H9 (cell line): ENCODE measurements around the gene LARGE1. TPM values are rescaled to one million over a fixed set of nuclear protein-coding genes. Genes with fewer than 3 reads are reported as not detected.

Experiments
- DNase-seq: peaks from one replicate; pipeline ENCODE4 v3.0.0-alpha.2; 2017
- H2AFZ ChIP-seq: one replicate; pipeline ENCODE4 v1.6.1; 2013; ENCODE audit warnings: mild to moderate bottlenecking, low read length, control low read depth, moderate library complexity
- H2AK5ac ChIP-seq: 2 replicates; pipeline ENCODE4 v1.6.1; 2013; ENCODE audit warnings: low read length, control low read depth, mixed read lengths; ENCODE audit not compliant: insufficient read length
- H2BK120ac ChIP-seq: one replicate; pipeline ENCODE4 v1.6.1; 2013; ENCODE audit warnings: low read depth, mild to moderate bottlenecking, low read length, control low read depth, inconsistent platforms; ENCODE audit not compliant: poor library complexity, severe bottlenecking
- H2BK12ac ChIP-seq: 2 replicates; pipeline ENCODE4 v1.6.1; 2013; ENCODE audit warnings: low read length, control low read depth, mixed read lengths, low read depth; ENCODE audit not compliant: insufficient read length
- H2BK15ac ChIP-seq: 2 replicates; pipeline ENCODE4 v1.6.1; 2013; ENCODE audit warnings: low read depth, low read length, control low read depth
- H2BK20ac ChIP-seq: one replicate; pipeline ENCODE4 v1.6.1; 2013; ENCODE audit warnings: low read depth, mild to moderate bottlenecking, low read length, control low read depth, inconsistent platforms; ENCODE audit not compliant: poor library complexity, severe bottlenecking
- H2BK5ac ChIP-seq: 2 replicates; pipeline ENCODE4 v1.6.1; 2013; ENCODE audit warnings: low read length, control low read depth, mixed read lengths; ENCODE audit not compliant: insufficient read length
- H3K14ac ChIP-seq: 2 replicates; pipeline ENCODE4 v1.6.1; 2013; ENCODE audit warnings: low read length, control low read depth; ENCODE audit not compliant: insufficient read depth
- H3K18ac ChIP-seq: 2 replicates; pipeline ENCODE4 v1.6.1; 2013; ENCODE audit warnings: low read depth, mild to moderate bottlenecking, mixed read lengths, low read length, control low read depth; ENCODE audit not compliant: insufficient read length
- H3K23ac ChIP-seq: 2 replicates; pipeline ENCODE4 v1.6.1; 2013; ENCODE audit warnings: low read length, control low read depth, mixed read lengths, low read depth; ENCODE audit not compliant: insufficient read length
- H3K23me2 ChIP-seq: 2 replicates; pipeline ENCODE4 v1.6.1; 2013; ENCODE audit warnings: low read depth, mild to moderate bottlenecking, mixed read lengths, low read length, control low read depth; ENCODE audit not compliant: insufficient read length, poor library complexity, severe bottlenecking
- H3K27ac ChIP-seq: 2 replicates; pipeline ENCODE4 v1.5.1; 2013; ENCODE audit warnings: low read length, control low read depth, mixed read lengths, low read depth; ENCODE audit not compliant: insufficient read length
- H3K27me3 ChIP-seq: 2 replicates; pipeline ENCODE4 v1.6.1; 2013; ENCODE audit warnings: low read length, control low read depth, inconsistent platforms; ENCODE audit not compliant: insufficient read depth
- H3K4ac ChIP-seq: 2 replicates; pipeline ENCODE4 v1.6.1; 2013; ENCODE audit warnings: low read depth, mild to moderate bottlenecking, control low read depth, inconsistent platforms, low read length, moderate library complexity
- H3K4me1 ChIP-seq: 2 replicates; pipeline ENCODE4 v1.6.1; 2013; ENCODE audit warnings: low read length, control low read depth, inconsistent platforms; ENCODE audit not compliant: insufficient read depth
- H3K4me2 ChIP-seq: 2 replicates; pipeline ENCODE4 v1.6.1; 2013; ENCODE audit warnings: low read length, control low read depth, mixed read lengths; ENCODE audit not compliant: insufficient read length, insufficient read depth
- H3K56ac ChIP-seq: 2 replicates; pipeline ENCODE4 v1.6.1; 2013; ENCODE audit warnings: low read depth, mild to moderate bottlenecking, mixed read lengths, low read length, control low read depth; ENCODE audit not compliant: insufficient read length
- H3K79me1 ChIP-seq: 2 replicates; pipeline ENCODE4 v1.6.1; 2013; ENCODE audit warnings: low read depth, mild to moderate bottlenecking, moderate library complexity, low read length, control low read depth, inconsistent platforms; ENCODE audit not compliant: insufficient read depth, poor library complexity, severe bottlenecking
- H3K79me2 ChIP-seq: 2 replicates; pipeline ENCODE4 v1.6.1; 2013; ENCODE audit warnings: low read length, control low read depth, inconsistent platforms; ENCODE audit not compliant: insufficient read depth
- H3K9ac ChIP-seq: 2 replicates; pipeline ENCODE4 v1.6.1; 2013; ENCODE audit warnings: low read length, control low read depth, mixed read lengths; ENCODE audit not compliant: insufficient read length; ENCODE audit errors: extremely low read depth
- H3K9me3 ChIP-seq: one replicate; pipeline ENCODE4 v1.6.1; 2013; ENCODE audit warnings: low read depth, low read length, inconsistent platforms; ENCODE audit not compliant: control insufficient read depth
- H3T11ph ChIP-seq: one replicate; pipeline ENCODE4 v1.6.1; 2013; ENCODE audit warnings: mild to moderate bottlenecking, low read length, control low read depth, inconsistent platforms
- H4K20me1 ChIP-seq: one replicate; pipeline ENCODE4 v1.6.1; 2013; ENCODE audit not compliant: control insufficient read depth, insufficient read length, insufficient read depth
- H4K5ac ChIP-seq: 2 replicates; pipeline ENCODE4 v1.6.1; 2013; ENCODE audit warnings: low read depth, mild to moderate bottlenecking, mixed read lengths, low read length, control low read depth; ENCODE audit not compliant: insufficient read length
- H4K8ac ChIP-seq: replicated peaks from 2 replicates; pipeline ENCODE4 v1.6.1; 2013; ENCODE audit warnings: low read length, control low read depth, mixed read lengths, low read depth; ENCODE audit not compliant: insufficient read length
- H4K91ac ChIP-seq: 2 replicates; pipeline ENCODE4 v1.6.1; 2013; ENCODE audit warnings: low read depth, mild to moderate bottlenecking, moderate library complexity, mixed read lengths, low read length, control low read depth; ENCODE audit not compliant: insufficient read length
- H3K27ac Mint-ChIP-seq, 3 experiments: 2 replicates in 2 of 3; 3 replicates in 1 of 3; pipeline ENCODE4 v1.8.0; 2020 to 2021; ENCODE audit warnings: mixed read lengths in 3 of 3, mild to moderate bottlenecking in 1 of 3, moderate library complexity in 1 of 3
- H3K27me3 Mint-ChIP-seq: 2 replicates; pipeline ENCODE4 v1.8.0; 2021; ENCODE audit warnings: low read depth, mild to moderate bottlenecking, moderate library complexity, mixed read lengths
- H3K36me3 Mint-ChIP-seq, 3 experiments: 2 replicates in 2 of 3; 3 replicates in 1 of 3; pipeline ENCODE4 v1.8.0; 2020 to 2021; ENCODE audit warnings: low read depth in 3 of 3, mixed read lengths in 3 of 3; ENCODE audit not compliant: insufficient read depth in 1 of 3
- H3K4me1 Mint-ChIP-seq, 2 experiments: 2 replicates each; pipeline ENCODE4 v1.8.0; 2020; ENCODE audit warnings: mixed read lengths in 2 of 2
- H3K4me3 Mint-ChIP-seq, 2 experiments: 2 replicates in 1 of 2; 3 replicates in 1 of 2; pipeline ENCODE4 v1.8.0; 2020 to 2021; ENCODE audit warnings: mild to moderate bottlenecking in 2 of 2, mixed read lengths in 2 of 2, moderate library complexity in 1 of 2
- H3K9me3 Mint-ChIP-seq, 2 experiments: 2 replicates in 1 of 2; 3 replicates in 1 of 2; pipeline ENCODE4 v1.8.0; 2020; ENCODE audit warnings: mild to moderate bottlenecking in 2 of 2, mixed read lengths in 2 of 2, moderate library complexity in 1 of 2
- WGBS: extraction: QIAGEN DNeasy Blood & Tissue Kit; methylation state at CpG from one replicate; pipeline ENCODE4 v1.1.7; 2013; ENCODE audit warnings: missing lambda C conversion rate, low lambda C conversion rate, mixed read lengths; ENCODE audit not compliant: insufficient read length; ENCODE audit errors: extremely low coverage; 5-methylcytosine and 5-hydroxymethylcytosine counted together
- total RNA-seq: library from RNA; stranded (reverse); gene quantifications from 2 replicates; pipeline ENCODE4 v1.2.1, GENCODE V29; 2021
- TF ChIP-seq, protein P1 (sequence below): fragments of 200-600 bp; sonication (generic); conservative IDR thresholded peaks from 3 replicates; pipeline ENCODE4 v1.8.0; 2021; ENCODE audit warnings: antibody characterized with exemption, mild to moderate bottlenecking

Gene LARGE1
- total RNA-seq, 1 experiment from 2014 or later = 43.5 TPM

DNA sequence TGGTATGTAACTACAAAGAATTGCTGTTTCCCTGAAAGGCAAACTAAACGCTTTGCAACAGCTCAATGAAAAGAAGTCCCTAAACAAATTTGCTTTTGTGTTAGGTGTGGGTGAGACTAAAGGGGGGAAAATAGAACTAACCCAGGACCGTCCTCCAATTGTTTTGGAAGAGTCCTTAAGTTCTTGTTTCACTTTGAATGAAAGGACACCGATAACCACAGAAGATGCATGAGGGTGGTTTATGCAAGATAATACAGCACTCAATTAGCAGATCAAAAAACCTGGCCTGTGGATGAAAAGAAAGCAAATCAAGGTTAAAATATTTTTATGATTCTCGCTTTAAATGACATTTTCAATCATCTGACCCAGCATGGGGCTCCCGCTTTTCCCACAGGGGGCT, 557.6 kb downstream of the LARGE1 start:
- no peak overlapping the region for H4K91ac ChIP-seq
- no peak overlapping the region for H3K9ac ChIP-seq
- no peak overlapping the region for H3K4me2 ChIP-seq
- H3K4ac ChIP-seq = no peak overlapping the region
- H4K5ac ChIP-seq = no peak overlapping the region
- H3K79me1 ChIP-seq = no peaks in the 10 kb centered on the region
- no peak overlapping the region for H3T11ph ChIP-seq
- peaks cover 0 to 2% of the 10 kb centered on the region in 2 experiments; a peak in 2 of 5 replicates for H3K9me3 Mint-ChIP-seq
- H2BK12ac ChIP-seq = no peak overlapping the region
- H2BK20ac ChIP-seq = no peak overlapping the region
- H3K4me3 Mint-ChIP-seq = no peak overlapping the region
- H2AK5ac ChIP-seq = no peak overlapping the region
- H3K27ac ChIP-seq = no peak overlapping the region
- no peak overlapping the region for H2BK5ac ChIP-seq
- no peaks in the 10 kb centered on the region for H3K79me2 ChIP-seq
- no peak overlapping the region for H3K27ac Mint-ChIP-seq
- no peaks in the 10 kb centered on the region for H3K4me1 ChIP-seq
- no peaks in the 10 kb centered on the region for H4K20me1 ChIP-seq
- H3K9me3 ChIP-seq = no peaks in the 10 kb centered on the region
- peaks cover 40% of the 10 kb centered on the region for H3K27me3 Mint-ChIP-seq
- no peak overlapping the region for H4K8ac ChIP-seq
- H3K36me3 Mint-ChIP-seq = peaks cover 6 to 10% (median 7%) of the 10 kb centered on the region in 3 experiments; a peak in 6 of 7 replicates
- no peak for DNase-seq
- H2BK15ac ChIP-seq = no peak overlapping the region
- no peak overlapping the region for H3K23ac ChIP-seq
- H3K23me2 ChIP-seq = no peaks in the 10 kb centered on the region
- no peak overlapping the region for H3K56ac ChIP-seq
- WGBS = no CpG with 5 or more reads among the region's 5 CpGs
- H3K4me1 Mint-ChIP-seq = peaks cover 9 to 11% of the 10 kb centered on the region in 2 experiments
- H2BK120ac ChIP-seq = no peak overlapping the region
- no peak overlapping the region for H3K14ac ChIP-seq
- no peak overlapping the region for H3K18ac ChIP-seq
- no peak overlapping the region for H2AFZ ChIP-seq
- H3K27me3 ChIP-seq = no peaks in the 10 kb centered on the region; the same call in 1 of the 2 replicates
- TF ChIP-seq, protein P1, sequence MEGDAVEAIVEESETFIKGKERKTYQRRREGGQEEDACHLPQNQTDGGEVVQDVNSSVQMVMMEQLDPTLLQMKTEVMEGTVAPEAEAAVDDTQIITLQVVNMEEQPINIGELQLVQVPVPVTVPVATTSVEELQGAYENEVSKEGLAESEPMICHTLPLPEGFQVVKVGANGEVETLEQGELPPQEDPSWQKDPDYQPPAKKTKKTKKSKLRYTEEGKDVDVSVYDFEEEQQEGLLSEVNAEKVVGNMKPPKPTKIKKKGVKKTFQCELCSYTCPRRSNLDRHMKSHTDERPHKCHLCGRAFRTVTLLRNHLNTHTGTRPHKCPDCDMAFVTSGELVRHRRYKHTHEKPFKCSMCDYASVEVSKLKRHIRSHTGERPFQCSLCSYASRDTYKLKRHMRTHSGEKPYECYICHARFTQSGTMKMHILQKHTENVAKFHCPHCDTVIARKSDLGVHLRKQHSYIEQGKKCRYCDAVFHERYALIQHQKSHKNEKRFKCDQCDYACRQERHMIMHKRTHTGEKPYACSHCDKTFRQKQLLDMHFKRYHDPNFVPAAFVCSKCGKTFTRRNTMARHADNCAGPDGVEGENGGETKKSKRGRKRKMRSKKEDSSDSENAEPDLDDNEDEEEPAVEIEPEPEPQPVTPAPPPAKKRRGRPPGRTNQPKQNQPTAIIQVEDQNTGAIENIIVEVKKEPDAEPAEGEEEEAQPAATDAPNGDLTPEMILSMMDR = no peak
